ENCODE results near the gene RRP1B.

RRP1B gene

DNA sequence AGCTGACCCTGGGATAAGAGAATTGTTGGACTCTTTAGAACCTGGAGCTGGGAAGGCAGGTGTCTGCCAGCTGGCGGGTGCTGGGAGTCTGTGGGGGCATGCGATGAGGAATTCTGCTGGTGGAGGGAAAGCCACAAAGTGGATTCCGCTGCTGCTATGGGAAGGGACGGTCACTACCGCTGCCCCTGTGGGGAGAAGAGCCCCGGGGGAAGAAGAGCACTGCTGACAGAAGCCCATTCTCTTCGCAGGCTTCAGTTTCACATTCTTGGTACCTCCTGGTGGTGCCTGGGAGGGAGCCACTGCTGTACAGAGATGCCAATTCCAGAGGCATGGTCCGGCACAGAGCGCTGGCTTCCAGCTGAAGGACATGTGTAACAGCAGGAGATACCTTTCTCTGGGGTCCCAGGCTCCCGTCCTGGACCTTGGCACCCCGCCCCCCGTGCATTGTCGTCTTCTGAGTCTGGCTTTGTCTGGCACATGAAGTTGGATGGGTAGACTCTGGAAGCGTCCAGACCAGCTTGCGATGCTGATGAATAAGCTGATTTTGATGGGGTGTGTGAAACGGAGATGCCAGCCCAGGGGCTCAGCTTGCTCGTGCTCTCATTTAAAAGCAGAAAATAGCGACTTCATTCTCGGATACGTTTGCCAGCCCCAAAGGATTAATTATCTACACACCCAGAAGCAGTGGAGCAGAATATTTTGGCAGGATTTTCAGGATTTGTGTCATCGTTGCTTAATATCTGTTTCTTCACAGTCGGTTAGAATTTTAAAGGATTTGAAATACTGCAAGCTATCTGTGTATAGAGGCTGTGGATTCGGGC is 72.7 kb downstream of the RRP1B start:
- no peak overlapping the region for H3K18ac ChIP-seq (ENCODE audit: low read length)
- no peak overlapping the region for H2AK5ac ChIP-seq (ENCODE audit: low read length)
- H4K8ac ChIP-seq (ENCODE audit: low read depth, low read length), result no peak overlapping the region
- H3K36me3 ChIP-seq (ENCODE audit: control insufficient read depth, insufficient read depth, low read length), result no peaks in the 10 kb centered on the region
- peaks cover 12% of the 10 kb centered on the region for H3K79me1 ChIP-seq (ENCODE audit: low read length)
- no peak for DNase-seq
- no peak overlapping the region for H2BK5ac ChIP-seq (ENCODE audit: low read length)
- no peak overlapping the region for H3K23ac ChIP-seq (ENCODE audit: low read length)
- H2BK120ac ChIP-seq (ENCODE audit: low read depth, low read length), result no peak overlapping the region
- no peak overlapping the region for H2BK15ac ChIP-seq (replicated peaks; ENCODE audit: low read depth)
- H3K4me1 ChIP-seq (ENCODE audit: control insufficient read depth, low read depth, low read length), result peaks cover 2% of the 10 kb centered on the region
- no CpG with 5 or more reads among the region's 23 CpGs for WGBS (ENCODE audit: extremely low coverage, insufficient coverage, low lambda C conversion rate)
- H3K56ac ChIP-seq (ENCODE audit: low read length), result no peak overlapping the region
- no peak overlapping the region for H3K4ac ChIP-seq (ENCODE audit: low read depth, low read length)
- H3K27me3 ChIP-seq (ENCODE audit: insufficient read depth, low read length, poor library complexity), result no peaks in the 10 kb centered on the region
- no peak overlapping the region for H3K4me3 ChIP-seq (ENCODE audit: low read length)
- H3K27ac ChIP-seq (ENCODE audit: low read depth, low read length), result no peak overlapping the region
- H4K5ac ChIP-seq (ENCODE audit: low read length), result no peak overlapping the region
- no peak overlapping the region for H3K9ac ChIP-seq (ENCODE audit: low read length)
- H3K4me2 ChIP-seq (ENCODE audit: low read length), result no peak overlapping the region
- H3K79me2 ChIP-seq (ENCODE audit: control insufficient read depth, insufficient read depth, low read length), result peaks cover 16% of the 10 kb centered on the region

- Histone ChIP-seq H3K79me2 (ENCODE audit: control insufficient read depth, insufficient read depth, low read length) (peaks cover 11% of the 10 kb centered on the region), H3K4me3 (ENCODE audit: low read length) (no peak overlapping the region), H3K4me1 (ENCODE audit: control insufficient read depth, low read depth, low read length) (no peaks in the 10 kb centered on the region), H3K27me3 (ENCODE audit: insufficient read depth, low read length, poor library complexity) (no peaks in the 10 kb centered on the region), H2BK5ac (ENCODE audit: low read length) (no peak overlapping the region), H3K9ac (ENCODE audit: low read length) (no peak overlapping the region), H2BK15ac (replicated peaks; ENCODE audit: low read depth) (no peak overlapping the region), H2BK120ac (ENCODE audit: low read depth, low read length) (no peak overlapping the region), H4K5ac (ENCODE audit: low read length) (no peak overlapping the region), H3K56ac (ENCODE audit: low read length) (no peak overlapping the region), H3K79me1 (ENCODE audit: low read length) (peaks cover 10% of the 10 kb centered on the region), H3K4me2 (ENCODE audit: low read length) (no peak overlapping the region), H3K4ac (ENCODE audit: low read depth, low read length) (no peak overlapping the region), H3K18ac (ENCODE audit: low read length) (no peak overlapping the region), H4K8ac (ENCODE audit: low read depth, low read length) (no peak overlapping the region), H3K23ac (ENCODE audit: low read length) (no peak overlapping the region), H3K27ac (ENCODE audit: low read depth, low read length) (no peak overlapping the region), H2AK5ac (ENCODE audit: low read length) (no peak overlapping the region), H3K36me3 (ENCODE audit: control insufficient read depth, insufficient read depth, low read length) (no peaks in the 10 kb centered on the region)
- WGBS (ENCODE audit: extremely low coverage, insufficient coverage, low lambda C conversion rate), result no CpG with 5 or more reads among the region's 10 CpGs
- no peak for DNase-seq
Measured at GRCh38 chr21:43733060-43733459, 73.7 kb downstream of the RRP1B start.

- Histone ChIP-seq H2AK5ac (ENCODE audit: low read length) (no peak overlapping the region), H3K18ac (ENCODE audit: low read length) (no peak overlapping the region), H3K56ac (ENCODE audit: low read length) (no peak overlapping the region), H4K5ac (ENCODE audit: low read length) (no peak overlapping the region), H3K23ac (ENCODE audit: low read length) (no peak overlapping the region), H3K9ac (ENCODE audit: low read length) (no peak overlapping the region), H4K8ac (ENCODE audit: low read depth, low read length) (no peak overlapping the region), H3K36me3 (ENCODE audit: control insufficient read depth, insufficient read depth, low read length) (no peaks in the 10 kb centered on the region), H3K4me1 (ENCODE audit: control insufficient read depth, low read depth, low read length) (no peaks in the 10 kb centered on the region), H3K79me1 (ENCODE audit: low read length) (peaks cover 10% of the 10 kb centered on the region), H3K79me2 (ENCODE audit: control insufficient read depth, insufficient read depth, low read length) (peaks cover 11% of the 10 kb centered on the region), H3K27ac (ENCODE audit: low read depth, low read length) (no peak overlapping the region), H3K4ac (ENCODE audit: low read depth, low read length) (no peak overlapping the region), H3K27me3 (ENCODE audit: insufficient read depth, low read length, poor library complexity) (no peaks in the 10 kb centered on the region), H3K4me3 (ENCODE audit: low read length) (no peak overlapping the region), H2BK15ac (replicated peaks; ENCODE audit: low read depth) (no peak overlapping the region), H2BK5ac (ENCODE audit: low read length) (no peak overlapping the region), H3K4me2 (ENCODE audit: low read length) (no peak overlapping the region), H2BK120ac (ENCODE audit: low read depth, low read length) (no peak overlapping the region)
- WGBS (ENCODE audit: extremely low coverage, insufficient coverage, low lambda C conversion rate), result no CpG with 5 or more reads among the region's 15 CpGs
- DNase-seq, result no peak
Measured at GRCh38 chr21:43733529-43734071, 74.2 kb downstream of the RRP1B start.

DNA sequence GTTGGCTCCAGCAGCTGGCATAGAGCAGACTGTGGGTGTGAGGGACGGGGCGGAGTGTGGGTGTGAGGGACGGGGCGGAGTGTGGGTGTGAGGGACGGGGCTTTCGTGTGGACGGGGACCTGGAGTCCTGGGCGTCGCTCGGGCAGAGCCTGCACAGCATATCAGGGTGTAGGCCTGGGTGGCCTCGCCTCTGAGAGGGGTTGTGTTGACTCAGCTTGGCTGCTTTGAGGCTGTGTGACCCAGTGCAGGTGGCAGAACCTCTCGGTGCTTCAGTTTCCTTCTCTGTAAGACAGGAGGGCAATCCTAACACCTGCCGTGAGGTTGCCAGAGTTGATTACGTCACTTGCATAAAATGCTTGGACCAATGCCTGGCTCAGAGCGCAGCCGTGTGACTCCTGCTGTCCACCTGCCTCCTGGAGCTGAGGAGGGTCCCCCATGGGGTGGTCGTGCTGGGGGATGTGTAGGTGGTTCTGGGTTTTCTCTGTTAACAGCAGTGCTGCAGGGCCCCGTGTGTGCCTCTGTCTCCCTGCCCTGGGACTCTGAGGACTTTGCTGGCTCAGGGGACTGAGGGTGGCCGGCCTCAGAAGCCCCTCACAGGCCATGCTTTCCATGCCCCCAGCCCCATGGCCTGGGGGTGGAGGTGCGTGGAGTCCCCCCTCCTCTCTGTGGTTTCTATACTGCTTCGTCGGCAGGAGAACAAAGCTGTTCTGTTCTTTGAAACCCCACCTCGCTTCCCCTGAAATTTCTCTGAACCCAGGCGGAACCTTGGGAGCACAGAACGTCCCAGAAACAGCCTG is 75.0 kb downstream of the RRP1B start:
- no peaks in the 10 kb centered on the region for H3K36me3 ChIP-seq (ENCODE audit: control insufficient read depth, insufficient read depth, low read length)
- H4K5ac ChIP-seq (ENCODE audit: low read length), result no peak overlapping the region
- no peak overlapping the region for H2BK15ac ChIP-seq (replicated peaks; ENCODE audit: low read depth)
- H3K4me2 ChIP-seq (ENCODE audit: low read length), result no peak overlapping the region
- no peak for DNase-seq
- peaks cover 8% of the 10 kb centered on the region for H3K79me2 ChIP-seq (ENCODE audit: control insufficient read depth, insufficient read depth, low read length)
- H3K79me1 ChIP-seq (ENCODE audit: low read length), result peaks cover 8% of the 10 kb centered on the region
- H3K4me1 ChIP-seq (ENCODE audit: control insufficient read depth, low read depth, low read length), result no peaks in the 10 kb centered on the region
- H3K27me3 ChIP-seq (ENCODE audit: insufficient read depth, low read length, poor library complexity), result no peaks in the 10 kb centered on the region
- H3K27ac ChIP-seq (ENCODE audit: low read depth, low read length), result no peak overlapping the region
- H3K56ac ChIP-seq (ENCODE audit: low read length), result no peak overlapping the region
- no peak overlapping the region for H3K18ac ChIP-seq (ENCODE audit: low read length)
- WGBS (ENCODE audit: extremely low coverage, insufficient coverage, low lambda C conversion rate), result no CpG with 5 or more reads among the region's 25 CpGs
- no peak overlapping the region for H2BK5ac ChIP-seq (ENCODE audit: low read length)
- H2BK120ac ChIP-seq (ENCODE audit: low read depth, low read length), result no peak overlapping the region
- no peak overlapping the region for H3K4ac ChIP-seq (ENCODE audit: low read depth, low read length)
- H3K9ac ChIP-seq (ENCODE audit: low read length), result no peak overlapping the region
- H4K8ac ChIP-seq (ENCODE audit: low read depth, low read length), result no peak overlapping the region
- H3K23ac ChIP-seq (ENCODE audit: low read length), result no peak overlapping the region
- H3K4me3 ChIP-seq (ENCODE audit: low read length), result no peak overlapping the region
- H2AK5ac ChIP-seq (ENCODE audit: low read length), result no peak overlapping the region

DNA sequence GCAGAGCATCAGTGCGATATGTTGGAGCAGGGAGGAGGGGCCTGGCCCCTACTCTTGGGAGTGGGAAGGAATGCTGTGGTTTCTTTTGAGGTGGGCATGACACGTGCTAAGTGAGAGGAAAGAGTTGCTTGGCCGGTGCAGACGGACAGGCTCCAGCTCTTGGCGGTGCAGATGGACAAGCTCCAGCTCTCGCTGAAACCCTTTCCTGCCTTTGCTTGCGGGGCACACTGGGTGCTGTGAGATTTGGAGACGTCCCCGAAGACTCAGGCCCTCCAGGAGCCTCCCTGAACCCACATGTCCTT is 75.5 kb downstream of the RRP1B start:
- Histone ChIP-seq H4K5ac (ENCODE audit: low read length) (no peak overlapping the region), H4K8ac (ENCODE audit: low read depth, low read length) (no peak overlapping the region), H3K79me2 (ENCODE audit: control insufficient read depth, insufficient read depth, low read length) (peaks cover 6% of the 10 kb centered on the region), H3K4ac (ENCODE audit: low read depth, low read length) (no peak overlapping the region), H2BK120ac (ENCODE audit: low read depth, low read length) (no peak overlapping the region), H3K4me2 (ENCODE audit: low read length) (no peak overlapping the region), H3K56ac (ENCODE audit: low read length) (no peak overlapping the region), H2AK5ac (ENCODE audit: low read length) (no peak overlapping the region), H2BK5ac (ENCODE audit: low read length) (no peak overlapping the region), H2BK15ac (replicated peaks; ENCODE audit: low read depth) (no peak overlapping the region), H3K27ac (ENCODE audit: low read depth, low read length) (no peak overlapping the region), H3K4me3 (ENCODE audit: low read length) (no peak overlapping the region), H3K79me1 (ENCODE audit: low read length) (peaks cover 6% of the 10 kb centered on the region), H3K4me1 (ENCODE audit: control insufficient read depth, low read depth, low read length) (no peaks in the 10 kb centered on the region), H3K9ac (ENCODE audit: low read length) (no peak overlapping the region), H3K36me3 (ENCODE audit: control insufficient read depth, insufficient read depth, low read length) (no peaks in the 10 kb centered on the region), H3K27me3 (ENCODE audit: insufficient read depth, low read length, poor library complexity) (no peaks in the 10 kb centered on the region), H3K18ac (ENCODE audit: low read length) (no peak overlapping the region), H3K23ac (ENCODE audit: low read length) (no peak overlapping the region)
- WGBS (ENCODE audit: extremely low coverage, insufficient coverage, low lambda C conversion rate), result no CpG with 5 or more reads among the region's 9 CpGs
- no peak for DNase-seq

Data from mesendoderm (in vitro differentiated cells).